Measurements from ENCODE around the gene FKBP14.

FKBP14 gene

GRCh38 chr7:30057741-30058140 is 31.2 kb upstream of the FKBP14 start:
- Histone ChIP-seq H3K4me1 (no peaks in the 10 kb centered on the region), H3K36me3 (peaks cover 37 to 85% (median 73%) of the 10 kb centered on the region in 11 experiments), H4K20me1 (no peaks in the 10 kb centered on the region), H3K9me3 (replicated peaks in 1 of 11) (peaks cover 0 to 8% (median 0%) of the 10 kb centered on the region in 11 experiments; a peak in 2 of 22 replicates), H3K27ac (no peak overlapping the region), H3K4me2 (no peak overlapping the region), H3K27me3 (no peaks in the 10 kb centered on the region), H3K4me3 (no peak overlapping the region), H3K9ac (no peak overlapping the region)
- TF ChIP-seq Cebpa-rat (IDR thresholded peaks at IDR 0.05): no peak

- H3K9me3 ChIP-seq (replicated peaks in 1 of 11): peaks cover 0 to 8% (median 0%) of the 10 kb centered on the region in 11 experiments; a peak in 2 of 22 replicates
- no peaks in the 10 kb centered on the region for H4K20me1 ChIP-seq
- H3K36me3 ChIP-seq: peaks cover 61 to 91% (median 84%) of the 10 kb centered on the region in 11 experiments
- no peak overlapping the region for H3K4me2 ChIP-seq
- H3K4me1 ChIP-seq: no peaks in the 10 kb centered on the region
- no peaks in the 10 kb centered on the region for H3K27me3 ChIP-seq
- H3K27ac ChIP-seq: no peak overlapping the region
- H3K4me3 ChIP-seq: no peak overlapping the region
- no peak for TF ChIP-seq Cebpa-rat (IDR thresholded peaks at IDR 0.05)
- H3K9ac ChIP-seq: no peak overlapping the region
These were observed 26.6 kb upstream of the FKBP14 start for GRCh38 chr7:30053068-30053467.

GRCh38 chr7:30049173-30049572 is 22.7 kb upstream of the FKBP14 start:
- no peak for TF ChIP-seq Cebpa-rat (IDR thresholded peaks at IDR 0.05)
- Histone ChIP-seq H3K9ac (no peak overlapping the region), H3K4me2 (no peak overlapping the region), H3K27ac (no peak overlapping the region), H3K4me3 (no peak overlapping the region), H3K4me1 (no peaks in the 10 kb centered on the region), H3K27me3 (no peaks in the 10 kb centered on the region), H3K36me3 (peaks cover 66 to 96% (median 88%) of the 10 kb centered on the region in 11 experiments), H4K20me1 (no peaks in the 10 kb centered on the region), H3K9me3 (replicated peaks in 1 of 11) (no peaks in the 10 kb centered on the region)

DNA sequence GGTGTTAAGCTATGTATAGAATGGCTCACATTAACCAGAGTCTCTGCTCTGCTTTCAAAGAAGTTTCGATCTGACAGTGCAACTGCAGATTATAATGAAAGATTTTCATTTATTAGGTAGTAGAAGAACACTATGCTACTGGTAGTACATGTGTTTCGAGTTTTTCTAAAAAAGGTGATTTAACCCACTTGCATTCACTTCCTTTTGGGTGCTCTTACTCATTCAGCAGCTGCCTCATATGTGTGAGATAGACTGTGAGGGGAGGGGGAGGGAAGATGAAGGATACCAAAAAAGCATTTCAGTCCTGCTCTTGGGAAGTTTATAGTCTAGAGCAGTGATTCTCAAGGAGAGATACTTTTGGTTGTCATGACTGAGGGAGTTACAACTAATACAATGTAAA is 22.1 kb upstream of the FKBP14 start:
- Histone ChIP-seq H3K9ac (no peak overlapping the region), H3K27me3 (no peaks in the 10 kb centered on the region), H3K4me3 (no peak overlapping the region), H3K9me3 (replicated peaks in 1 of 11) (peaks cover 0 to 3% (median 0%) of the 10 kb centered on the region in 11 experiments; a peak in 3 of 22 replicates), H3K4me1 (no peaks in the 10 kb centered on the region), H3K27ac (no peak overlapping the region), H3K4me2 (no peak overlapping the region), H4K20me1 (no peaks in the 10 kb centered on the region), H3K36me3 (peaks cover 66 to 93% (median 83%) of the 10 kb centered on the region in 11 experiments)
- no peak for TF ChIP-seq Cebpa-rat (IDR thresholded peaks at IDR 0.05)

GRCh38 chr7:30047124-30047523 is 20.6 kb upstream of the FKBP14 start:
- Histone ChIP-seq H3K9ac (no peak overlapping the region), H3K4me2 (no peak overlapping the region), H3K27ac (no peak overlapping the region), H4K20me1 (no peaks in the 10 kb centered on the region), H3K36me3 (peaks cover 64 to 93% (median 78%) of the 10 kb centered on the region in 11 experiments), H3K27me3 (no peaks in the 10 kb centered on the region), H3K9me3 (replicated peaks in 1 of 11) (peaks cover 5 to 18% (median 11%) of the 10 kb centered on the region in 11 experiments; a peak in 20 of 22 replicates), H3K4me1 (no peaks in the 10 kb centered on the region), H3K4me3 (no peak overlapping the region)
- TF ChIP-seq Cebpa-rat (IDR thresholded peaks at IDR 0.05): no peak

DNA sequence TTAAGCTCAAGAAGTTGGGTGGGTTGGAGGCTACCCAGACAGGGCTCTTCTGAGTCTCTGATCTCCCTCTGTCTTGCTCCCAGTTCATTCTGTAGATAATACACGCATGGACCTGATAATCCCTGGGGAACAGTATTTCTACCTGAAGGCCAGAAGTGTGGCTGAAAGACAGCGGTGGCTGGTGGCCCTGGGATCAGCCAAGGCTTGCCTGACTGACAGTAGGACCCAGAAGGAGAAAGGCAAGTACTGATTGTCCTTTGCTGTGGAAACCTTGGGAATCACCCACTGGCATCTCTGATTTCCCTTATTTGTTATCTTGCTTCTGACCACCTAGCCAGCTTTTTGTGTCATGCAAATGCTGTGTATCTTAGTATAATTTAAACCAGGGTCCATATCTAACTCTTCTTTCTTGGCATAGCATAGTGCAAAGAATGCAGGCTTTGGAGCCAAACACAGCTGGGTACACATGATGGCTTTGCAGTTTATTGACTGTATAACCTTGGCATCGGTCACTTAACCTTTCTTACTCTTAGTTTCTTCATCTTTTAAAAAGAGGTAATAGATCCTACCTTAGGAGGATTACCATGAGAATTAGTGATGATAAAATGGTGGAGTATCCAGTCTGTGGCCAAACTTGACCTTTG is 19.7 kb upstream of the FKBP14 start:
- H3K27ac ChIP-seq: no peak overlapping the region

GRCh38 chr7:30041526-30042269 is 15.2 kb upstream of the FKBP14 start:
- H3K4me3 ChIP-seq: peak overlapping the region in 1 of 10 experiments; percentile 9; a peak in 1 of 20 replicates
- no peaks in the 10 kb centered on the region; a peak in 2 of 22 replicates for H4K20me1 ChIP-seq
- H3K4me1 ChIP-seq: no peaks in the 10 kb centered on the region
- peaks cover 15 to 40% (median 33%) of the 10 kb centered on the region in 11 experiments; a peak in 21 of 22 replicates for H3K9me3 ChIP-seq (replicated peaks in 1 of 11)
- no peak overlapping the region for H3K4me2 ChIP-seq
- H3K36me3 ChIP-seq: peaks cover 32 to 65% (median 49%) of the 10 kb centered on the region in 11 experiments
- no peaks in the 10 kb centered on the region for H3K27me3 ChIP-seq
- H3K27ac ChIP-seq: no peak overlapping the region
- no peak for TF ChIP-seq Cebpa-rat (IDR thresholded peaks at IDR 0.05)
- H3K9ac ChIP-seq: no peak overlapping the region

More for the DNA sequence above, 19.7 kb upstream of the FKBP14 start:
- no peak overlapping the region for H3K4me3 ChIP-seq
- no peak for TF ChIP-seq Cebpa-rat (IDR thresholded peaks at IDR 0.05)
- peaks cover 13 to 27% (median 19%) of the 10 kb centered on the region in 11 experiments; a peak in 21 of 22 replicates for H3K9me3 ChIP-seq (replicated peaks in 1 of 11)
- no peak overlapping the region for H3K4me2 ChIP-seq
- H3K9ac ChIP-seq: no peak overlapping the region
- H3K4me1 ChIP-seq: no peaks in the 10 kb centered on the region
- H3K36me3 ChIP-seq: peaks cover 61 to 91% (median 79%) of the 10 kb centered on the region in 11 experiments
- no peaks in the 10 kb centered on the region for H3K27me3 ChIP-seq
- no peaks in the 10 kb centered on the region for H4K20me1 ChIP-seq

DNA sequence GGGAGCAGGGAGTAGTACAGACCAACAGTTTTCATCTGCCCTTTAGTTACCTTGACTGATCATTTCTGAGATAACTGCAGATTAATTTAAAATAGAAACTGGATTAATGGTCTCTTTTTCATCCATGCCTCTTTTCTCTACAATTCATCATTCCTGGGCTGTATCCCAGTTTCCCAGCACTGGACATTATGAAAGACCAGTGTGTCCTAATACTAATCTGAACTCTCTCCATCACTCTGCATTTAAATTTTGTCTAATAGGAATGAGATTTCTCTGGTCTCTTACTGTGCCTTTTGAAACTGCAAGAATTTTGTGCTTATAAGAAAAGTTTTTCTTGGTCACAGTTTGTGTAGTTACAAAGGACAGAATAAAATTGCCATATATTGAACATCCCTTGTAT is 14.4 kb upstream of the FKBP14 start:
- H3K4me3 ChIP-seq: no peak overlapping the region
- no peak overlapping the region for H3K4me2 ChIP-seq
- peaks cover 15 to 40% (median 33%) of the 10 kb centered on the region in 11 experiments; a peak in 21 of 22 replicates for H3K9me3 ChIP-seq (replicated peaks in 1 of 11)
- H3K27me3 ChIP-seq: no peaks in the 10 kb centered on the region
- no peak overlapping the region for H3K27ac ChIP-seq
- no peak overlapping the region for H3K9ac ChIP-seq
- H4K20me1 ChIP-seq: no peaks in the 10 kb centered on the region; a peak in 2 of 22 replicates
- H3K36me3 ChIP-seq: peaks cover 24 to 58% (median 41%) of the 10 kb centered on the region in 11 experiments
- TF ChIP-seq Cebpa-rat (IDR thresholded peaks at IDR 0.05): no peak
- no peaks in the 10 kb centered on the region for H3K4me1 ChIP-seq

DNA sequence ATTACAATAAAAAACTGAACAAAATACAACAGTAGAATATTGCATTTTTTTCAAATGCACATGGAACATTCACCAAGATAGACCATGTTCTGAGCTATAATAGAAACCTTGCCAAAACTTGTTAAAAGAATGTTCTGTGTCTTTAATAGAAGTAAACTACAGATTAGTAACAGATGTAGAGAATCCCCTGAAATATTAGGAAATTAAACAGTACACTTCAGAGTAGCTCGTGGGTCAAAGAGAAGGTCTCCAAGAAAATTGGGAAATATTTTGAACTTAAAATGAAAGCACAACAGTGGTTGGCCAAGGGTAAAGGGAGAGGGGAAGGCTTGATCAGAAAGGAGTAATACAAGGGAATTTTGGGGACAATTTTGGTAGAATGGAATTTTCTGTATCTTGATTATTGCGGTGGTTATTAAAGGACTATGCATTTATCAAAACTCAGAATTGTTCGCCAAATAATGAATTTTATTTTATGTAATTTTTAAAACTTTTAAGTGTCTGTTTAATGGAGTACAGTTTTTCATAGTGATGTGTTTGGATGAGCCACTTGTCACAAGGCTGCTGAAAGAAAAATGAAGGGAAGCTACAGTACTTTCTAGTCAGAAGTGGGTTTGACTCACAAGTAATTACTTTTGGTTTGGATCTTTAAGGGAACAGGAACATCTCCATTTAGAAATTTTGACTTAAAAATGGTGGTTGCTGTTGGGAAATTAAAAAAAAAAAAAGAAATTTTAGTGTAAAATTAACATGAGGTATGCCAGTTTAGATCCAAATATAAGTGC is 11.9 kb upstream of the FKBP14 start:
- no peak overlapping the region for H3K4me2 ChIP-seq
- H3K27me3 ChIP-seq: no peaks in the 10 kb centered on the region
- peaks cover 13 to 51% (median 34%) of the 10 kb centered on the region in 11 experiments; a peak in 21 of 22 replicates for H3K36me3 ChIP-seq
- H3K4me1 ChIP-seq: peaks cover 0 to 6% (median 0%) of the 10 kb centered on the region in 10 experiments; a peak in 2 of 20 replicates
- TF ChIP-seq Cebpa-rat (IDR thresholded peaks at IDR 0.05): no peak
- H3K9me3 ChIP-seq (replicated peaks in 1 of 11): peaks cover 15 to 36% (median 33%) of the 10 kb centered on the region in 11 experiments; a peak in 21 of 22 replicates
- H3K9ac ChIP-seq: no peak overlapping the region
- no peak overlapping the region for H3K27ac ChIP-seq
- H3K4me3 ChIP-seq: no peak overlapping the region
- no peaks in the 10 kb centered on the region; a peak in 2 of 22 replicates for H4K20me1 ChIP-seq

All from BLaER1 treated with 17β-estradiol and CSF1 and Interleukin-3, amounts not matched to agents 10 nM and 100 nM (cell line).